Measurements from ENCODE around the gene ARHGAP10.
"Not testable (repeated sequence)": the region's sequence is repeated elsewhere in the genome, so short reads cannot be mapped to it uniquely, and the experiment has no call there.

ARHGAP10 gene

DNA sequence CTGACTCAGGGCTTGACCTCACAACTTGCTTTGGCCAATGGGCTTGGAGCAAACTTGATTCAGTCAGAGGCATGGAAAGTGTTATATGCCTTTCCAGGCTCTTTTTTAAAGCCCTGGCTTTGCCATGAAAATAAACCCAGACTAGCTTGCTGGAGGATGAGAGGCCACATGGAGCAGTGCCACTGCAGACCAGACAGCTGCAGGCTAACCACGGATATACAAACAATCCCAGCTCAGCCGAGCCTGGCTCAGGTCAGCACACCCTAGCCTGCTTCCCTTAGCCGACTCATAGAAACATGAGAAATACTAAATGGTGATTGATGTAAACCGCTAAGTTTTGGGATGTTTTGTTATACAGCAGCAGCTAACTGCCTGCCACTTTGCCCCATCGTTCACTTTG is 345.1 kb downstream of the ARHGAP10 start:
- no peak for DNase-seq

- DNase-seq: no peak
Measured at GRCh38 chr4:148077581-148077980, 345.7 kb downstream of the ARHGAP10 start.

GRCh38 chr4:148078061-148078460 is 346.2 kb downstream of the ARHGAP10 start:
- DNase-seq: no peak

DNA sequence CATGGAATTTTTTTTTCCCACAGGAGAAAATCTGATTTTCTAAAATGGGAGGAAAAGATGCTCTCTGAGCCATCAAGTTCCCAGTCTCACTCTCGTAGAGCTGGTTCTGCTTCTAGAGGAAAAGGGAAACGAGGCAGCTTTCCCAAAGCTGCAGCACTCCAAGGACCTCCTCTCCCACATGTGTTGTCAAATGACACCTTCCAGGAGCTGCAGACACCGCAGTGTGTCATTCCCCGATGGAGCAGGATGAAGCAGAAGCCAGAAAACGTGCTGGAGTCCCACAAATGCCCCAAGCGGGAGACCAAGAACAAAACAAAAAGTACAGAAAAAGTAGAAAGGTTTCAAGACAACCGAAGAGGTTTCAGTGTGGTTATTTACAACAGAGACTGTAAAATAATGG is 348.1 kb downstream of the ARHGAP10 start:
- DNase-seq: no peak

- no peak for DNase-seq
Measured at GRCh38 chr4:148081267-148081666, 349.4 kb downstream of the ARHGAP10 start.

DNA sequence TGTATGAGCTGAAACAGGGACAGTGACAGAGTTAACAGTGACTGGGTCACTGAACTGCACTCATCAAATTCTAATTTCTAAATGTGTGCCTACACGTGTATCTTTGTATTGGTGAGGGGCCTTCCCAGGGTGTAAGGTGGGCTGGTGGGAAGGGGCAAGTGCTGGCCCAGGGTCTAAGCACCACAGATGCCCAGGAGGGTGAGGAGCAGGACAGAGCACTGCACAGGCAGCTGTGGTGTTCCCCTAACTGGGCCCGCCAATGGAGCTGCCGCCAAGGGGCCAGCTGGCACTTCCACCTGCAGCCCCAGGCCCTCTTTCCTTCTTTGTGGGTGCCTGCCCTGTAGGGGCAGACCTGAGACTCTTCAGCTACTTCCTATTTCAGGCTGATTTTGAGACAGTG is 349.9 kb downstream of the ARHGAP10 start:
- no peak for DNase-seq

- not testable (repeated sequence) for DNase-seq
Measured at GRCh38 chr4:148083073-148083472, 351.2 kb downstream of the ARHGAP10 start.

DNA sequence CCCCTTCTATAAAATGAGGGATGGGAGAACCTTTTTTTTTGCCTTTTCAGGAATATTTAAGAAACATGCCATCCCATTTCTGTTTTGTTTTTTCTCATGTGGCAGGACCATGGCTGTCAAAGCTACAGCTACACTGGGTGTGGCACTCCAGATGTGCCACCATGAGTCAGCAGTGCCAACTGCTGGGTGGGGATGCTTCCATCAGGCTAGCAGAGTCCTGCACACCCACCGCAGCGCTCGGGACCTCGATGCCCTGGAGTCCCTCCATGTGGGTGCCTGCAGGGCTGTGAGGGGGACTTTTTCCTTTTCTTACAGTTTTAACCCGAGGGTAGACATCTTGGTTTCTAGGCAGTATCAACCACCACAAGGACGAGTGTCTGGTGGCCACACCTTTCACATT is 357.7 kb downstream of the ARHGAP10 start:
- DNase-seq: no peak

GRCh38 chr4:148090029-148090428 is 358.1 kb downstream of the ARHGAP10 start:
- no peak for DNase-seq

GRCh38 chr4:148090503-148091476 is 358.9 kb downstream of the ARHGAP10 start:
- no peak for DNase-seq

GRCh38 chr4:148091896-148092295 is 360.0 kb downstream of the ARHGAP10 start:
- DNase-seq: no peak

- no peak for DNase-seq
Measured at GRCh38 chr4:148092316-148093014, 360.6 kb downstream of the ARHGAP10 start.

DNA sequence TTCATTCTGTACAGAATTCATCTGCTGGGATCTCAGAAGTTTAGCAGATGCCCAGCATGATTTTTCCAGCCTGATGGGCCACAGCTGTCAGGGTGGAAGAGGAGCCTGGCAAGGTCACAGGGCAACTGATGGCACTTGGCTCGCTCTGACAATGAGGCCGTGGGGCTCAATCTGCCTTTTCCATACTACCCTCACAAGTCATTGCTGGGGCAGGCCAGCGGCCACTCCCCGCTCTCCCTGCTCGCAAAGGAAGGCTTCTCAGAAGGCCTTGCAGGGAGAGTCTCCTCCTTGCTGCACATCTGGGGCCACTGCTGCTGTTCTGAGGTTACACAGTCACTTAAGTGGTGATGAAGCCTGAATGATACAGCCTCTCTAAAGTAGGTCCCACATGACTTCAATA is 361.2 kb downstream of the ARHGAP10 start:
- no peak for DNase-seq

DNA sequence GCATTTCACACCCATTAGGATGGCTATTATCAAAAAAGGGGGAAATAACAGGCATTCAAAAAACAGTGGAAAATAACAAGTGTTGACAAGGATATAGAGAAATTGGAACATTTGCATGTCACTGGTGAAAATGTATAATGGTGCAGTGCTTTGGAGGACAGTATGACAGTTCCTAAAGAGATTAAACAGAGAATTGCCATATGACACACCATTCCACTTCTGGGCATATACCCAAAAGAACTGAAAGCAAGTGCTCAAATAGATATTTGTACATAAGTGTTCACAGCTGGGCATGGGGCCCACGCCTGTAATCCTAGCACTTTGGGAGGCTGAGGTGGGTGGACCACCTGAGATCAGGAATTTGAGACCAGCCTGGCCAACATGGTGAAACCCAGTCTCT is 362.3 kb downstream of the ARHGAP10 start:
- DNase-seq: no peak

DNA sequence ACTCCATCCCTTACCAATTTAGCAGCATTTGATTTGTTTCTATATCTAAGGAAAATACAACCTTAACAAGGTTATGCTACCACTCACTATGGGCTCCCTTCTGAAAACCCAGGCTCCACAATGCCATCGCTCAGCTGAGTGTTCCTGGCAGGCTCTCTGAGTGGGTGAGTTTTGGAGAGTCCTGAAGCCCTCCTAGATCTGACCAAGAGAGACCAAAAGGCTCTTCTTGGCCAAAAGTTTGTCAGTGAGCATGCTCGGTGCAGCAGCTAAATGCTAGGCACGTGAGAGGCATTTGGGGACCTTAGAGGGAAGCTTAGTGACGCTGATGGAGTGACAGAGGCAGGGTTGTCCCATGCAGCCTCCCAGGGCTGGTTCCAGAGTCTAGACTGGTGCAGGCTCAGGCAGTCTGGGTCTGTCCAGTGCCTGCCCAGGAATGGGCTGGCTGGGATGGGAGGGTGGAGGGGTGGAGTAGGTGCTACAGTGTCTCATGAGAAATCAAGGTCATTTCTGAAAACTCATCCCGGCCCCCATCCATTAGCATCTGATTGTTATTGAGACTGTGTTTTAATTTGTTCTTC is 363.5 kb downstream of the ARHGAP10 start:
- no peak for DNase-seq

DNA sequence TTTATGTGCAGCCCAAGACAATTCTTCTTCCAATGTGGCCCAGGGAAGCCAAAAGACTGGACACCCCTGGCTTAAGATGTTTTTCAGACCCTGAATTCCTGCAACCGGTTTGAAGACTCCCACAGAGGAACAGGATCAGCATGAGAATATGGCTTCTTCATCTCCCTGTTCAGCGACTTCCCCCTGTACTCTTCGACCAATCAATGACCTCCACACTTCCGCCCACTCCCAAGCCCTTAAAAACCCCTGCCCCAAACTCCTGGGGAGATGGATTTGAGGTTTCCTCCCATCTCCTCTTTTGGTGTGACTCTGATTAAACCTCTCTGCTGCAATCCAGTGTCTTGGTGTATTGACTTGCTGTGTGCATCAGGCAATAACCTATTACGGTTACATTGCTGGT is 365.9 kb downstream of the ARHGAP10 start:
- DNase-seq: no peak

DNA sequence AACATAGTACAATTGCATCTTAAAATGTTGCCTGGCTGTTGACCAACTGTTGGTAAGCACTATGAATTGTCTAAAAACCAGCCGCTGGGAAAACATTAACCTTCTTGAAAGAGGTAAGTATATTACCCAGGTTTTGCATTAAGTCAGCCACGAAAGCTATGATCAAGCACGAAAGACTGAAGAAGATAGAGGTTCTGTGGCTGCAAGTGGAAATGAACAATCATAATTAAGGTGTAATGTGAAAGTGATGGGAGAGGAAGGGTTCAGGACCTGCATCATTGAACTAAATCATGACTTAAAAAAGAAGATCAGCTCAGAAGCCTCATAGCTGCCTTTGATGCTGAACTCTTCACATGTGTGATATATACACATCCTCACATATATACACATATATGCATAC is 369.3 kb downstream of the ARHGAP10 start:
- no peak for DNase-seq

DNA sequence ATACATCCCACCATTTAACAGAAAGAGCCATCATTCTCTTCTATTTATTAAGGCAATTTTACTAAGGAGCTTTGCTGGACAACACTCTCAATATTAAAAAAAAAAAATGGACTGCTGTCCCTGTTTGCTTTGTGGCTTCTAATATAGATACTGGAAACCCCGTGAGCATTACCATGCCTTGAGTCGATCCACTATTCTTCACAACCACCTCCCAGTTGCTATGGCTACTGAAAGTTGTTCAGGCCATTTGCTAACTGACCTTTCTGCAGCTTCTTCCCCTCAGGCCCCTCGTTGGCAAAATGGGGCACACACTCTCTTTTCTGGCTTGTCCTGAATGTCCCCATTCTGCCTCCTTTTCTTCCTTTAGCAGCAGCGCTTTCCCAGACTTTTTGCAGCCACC is 369.9 kb downstream of the ARHGAP10 start:
- no peak for DNase-seq

- DNase-seq: no peak
Measured at GRCh38 chr4:148103597-148104355, 371.9 kb downstream of the ARHGAP10 start.

- DNase-seq: no peak
Measured at GRCh38 chr4:148108766-148109165, 376.9 kb downstream of the ARHGAP10 start.

DNA sequence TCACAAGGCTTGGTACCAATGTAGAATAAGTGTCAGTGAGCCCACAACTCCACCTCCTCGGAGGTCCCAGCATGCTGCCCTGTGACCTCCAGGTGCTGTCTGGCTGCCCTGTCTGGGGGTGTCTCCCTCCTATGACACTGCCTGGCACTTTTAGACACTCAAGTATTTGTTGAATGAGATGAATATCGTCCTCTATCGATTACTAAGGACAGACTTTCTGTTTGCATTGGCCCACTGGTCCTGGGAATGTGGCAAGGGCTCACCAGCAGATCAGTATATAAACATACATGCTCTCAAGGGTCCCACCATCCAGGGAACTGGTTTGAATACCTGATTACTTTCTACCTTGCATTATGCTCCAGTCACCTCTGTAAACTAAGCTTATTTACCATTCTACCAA is 377.3 kb downstream of the ARHGAP10 start:
- DNase-seq: no peak

GRCh38 chr4:148110169-148110568 is 378.3 kb downstream of the ARHGAP10 start:
- DNase-seq: no peak
